Hindlimb muscle (tissue), 1 donor: Measurements from ENCODE around the gene CEMIP. TPM values are rescaled to one million over a fixed set of nuclear protein-coding genes. Genes with fewer than 3 reads are reported as not detected.

ENCODE experiments used
- DNase-seq: peaks from one replicate; pipeline ENCODE4 v3.0.0-alpha.2; 2013
- polyA plus RNA-seq: library from polyadenylated mRNA; unstranded; fragments of 120-200 nt; gene quantifications from one replicate; pipeline ENCODE4 v1.2.1, GENCODE V29; 2013; ENCODE audit not compliant: insufficient read length

CEMIP gene
- polyA plus RNA-seq, 1 donor: 2.1 TPM

GRCh38 chr15:80895091-80895490 is 115.9 kb downstream of the CEMIP start:
- no peak for DNase-seq

GRCh38 chr15:80895965-80896364 is 116.8 kb downstream of the CEMIP start:
- no peak for DNase-seq

- no peak for DNase-seq
Measured at GRCh38 chr15:80898040-80898439, 118.9 kb downstream of the CEMIP start.

GRCh38 chr15:80902298-80902801 is 123.2 kb downstream of the CEMIP start:
- DNase-seq: no peak

GRCh38 chr15:80904998-80905397 is 125.8 kb downstream of the CEMIP start:
- no peak for DNase-seq

- DNase-seq: no peak
Measured at GRCh38 chr15:80906159-80906766, 127.1 kb downstream of the CEMIP start.

- DNase-seq: no peak
Measured at GRCh38 chr15:80911821-80912220, 132.7 kb downstream of the CEMIP start.

GRCh38 chr15:80912673-80913072 is 133.5 kb downstream of the CEMIP start:
- DNase-seq: no peak

- no peak for DNase-seq
Measured at GRCh38 chr15:80913541-80913940, 134.4 kb downstream of the CEMIP start.

- no peak for DNase-seq
Measured at GRCh38 chr15:80915472-80915871, 136.3 kb downstream of the CEMIP start.

GRCh38 chr15:80916056-80916455 is 136.9 kb downstream of the CEMIP start:
- no peak for DNase-seq

GRCh38 chr15:80918196-80918783 is 139.1 kb downstream of the CEMIP start:
- no peak for DNase-seq

- DNase-seq: no peak
Measured at GRCh38 chr15:80920271-80920699, 141.1 kb downstream of the CEMIP start.

- no peak for DNase-seq
Measured at GRCh38 chr15:80921736-80922410, 142.7 kb downstream of the CEMIP start.

- DNase-seq: no peak
Measured at GRCh38 chr15:80923668-80924067, 144.5 kb downstream of the CEMIP start.

- no peak for DNase-seq
Measured at GRCh38 chr15:80924278-80924677, 145.1 kb downstream of the CEMIP start.

GRCh38 chr15:80925597-80926059 is 146.5 kb downstream of the CEMIP start:
- DNase-seq: no peak

- no peak for DNase-seq
Measured at GRCh38 chr15:80926126-80926525, 147.0 kb downstream of the CEMIP start.

GRCh38 chr15:80929225-80929624 is 150.1 kb downstream of the CEMIP start:
- no peak for DNase-seq

GRCh38 chr15:80929689-80930088 is 150.5 kb downstream of the CEMIP start:
- no peak for DNase-seq

GRCh38 chr15:80931191-80931590 is 152.0 kb downstream of the CEMIP start:
- DNase-seq: no peak

- no peak for DNase-seq
Measured at GRCh38 chr15:80931721-80932512, 152.7 kb downstream of the CEMIP start.

GRCh38 chr15:80932513-80932815 is 153.3 kb downstream of the CEMIP start:
- peak; percentile 16 for DNase-seq
